ENCODE measurements around the gene ZFR2. TPM values are rescaled to one million over a fixed set of nuclear protein-coding genes. Genes with fewer than 3 reads are reported as not detected.
A peak's percentile ranks its signal among the peaks of the same experiment; 100 is the strongest.

Gene ZFR2
- polyA plus RNA-seq, 1 of the 3 experiments (the other 2 are of a cell fraction): 0.44 TPM

- H3K9me3 ChIP-seq: no peaks in the 10 kb centered on the region
- H3K36me3 ChIP-seq (replicated peaks in 1 of 2; ENCODE audit: control insufficient read depth in 1 of 2, insufficient read depth in 2 of 2, low read length in 1 of 2): no peaks in the 10 kb centered on the region
- no peaks in the 10 kb centered on the region for H3K9me2 ChIP-seq
- peak within 1 kb of the TSS; percentile 46 to 60 for H3K4me3 ChIP-seq (ENCODE audit: low read depth in 2 of 2, low read length in 1 of 2)
- H3K4me2 ChIP-seq: peak within 1 kb of the TSS; percentile 76
- H4K20me1 ChIP-seq (ENCODE audit: insufficient read depth): no peaks in the 10 kb centered on the region
- POLR2A ChIA-PET: interaction anchor here (0.6 to 1.5 kb wide), 8 partner anchors 7 to 118 kb away, joined by 3 to 7 read pairs (median 4); partner anchors contain the start of genes EEF2 and MRPL54
- peak; percentile 95 for DNase-seq
- 0 out of 2 replicates have a peak, but pooled peaks cover 5% of the 10 kb centered on the region for H3K27me3 ChIP-seq (ENCODE audit: insufficient read depth)
- H3K79me2 ChIP-seq (ENCODE audit: insufficient read depth): no peaks in the 10 kb centered on the region
- H2AFZ ChIP-seq (ENCODE audit: low read depth): peak within 1 kb of the TSS; percentile 70; the same call in 1 of the 2 replicates
- H3K9ac ChIP-seq: 0 out of 2 replicates have a peak within 1 kb of the TSS, but pooled peaks have one; percentile 14
- no peak for TF ChIP-seq EP300 (IDR thresholded peaks at IDR 0.05; ENCODE audit: borderline replicate concordance in 1 of 2, low read depth in 1 of 2, low read length in 1 of 2)
- peak; percentile 39; the same call in 1 of the 2 replicates for TF ChIP-seq MXI1 (IDR thresholded peaks at IDR 0.05; ENCODE audit: low read depth, low read length)
- TF ChIP-seq IRF3 (IDR thresholded peaks at IDR 0.05; ENCODE audit: low read depth, low read length): no peak
- TF ChIP-seq ZBTB33 (IDR thresholded peaks at IDR 0.05; ENCODE audit: borderline replicate concordance, low read depth): no peak
- no peak for TF ChIP-seq SMC3 (IDR thresholded peaks at IDR 0.05; ENCODE audit: low read depth, low read length)
- TF ChIP-seq POLR2AphosphoS5 (IDR thresholded peaks at IDR 0.05; ENCODE audit: low read depth, low read length): 0 out of 2 replicates have a peak, but pooled peaks have one; percentile 19
- TF ChIP-seq CHD2 (IDR thresholded peaks at IDR 0.05; ENCODE audit: low read length, partially characterized antibody): peak; percentile 13
- no peak for TF ChIP-seq EZH2phosphoT487 (IDR thresholded peaks at IDR 0.05; ENCODE audit: borderline replicate concordance, low read depth)
- TF ChIP-seq NFIC (IDR thresholded peaks at IDR 0.05; ENCODE audit: borderline replicate concordance): no peak
- WGBS (ENCODE audit: low lambda C conversion rate): 3% methylated on average over 19 of the region's 49 CpGs
- H3K27ac ChIP-seq (ENCODE audit: low read depth in 2 of 2, low read length in 1 of 2): peak within 1 kb of the TSS in 1 of 2 experiments; percentile 73; a peak in 2 of 4 replicates
- CTCF ChIA-PET: interaction anchor here (0.9 to 1.1 kb wide), 3 partner anchors 58 to 120 kb away, joined by 3 to 7 read pairs (median 3); no protein-coding TSS in a partner anchor
- H3F3A ChIP-seq (replicated peaks; ENCODE audit: insufficient read depth): peaks cover 3% of the 10 kb centered on the region
- H3K4me1 ChIP-seq (ENCODE audit: control insufficient read depth in 1 of 2, insufficient read depth in 2 of 2, low read depth in 1 of 2, low read length in 1 of 2): no peaks in the 10 kb centered on the region; a peak in 1 of 4 replicates
Observed at GRCh38 chr19:3880471-3881271, 11.8 kb upstream of the ZFR2 start, which contains the start of gene ATCAY. Gene ATCAY, plus strand, starts transcription at chr19:3880685. Its CDS starts 5,083 bp downstream, at chr19:3885768.

- H2AFZ ChIP-seq (ENCODE audit: low read depth): no peak overlapping the region
- no peak overlapping the region for H3K4me2 ChIP-seq
- peaks cover 3% of the 10 kb centered on the region for H3F3A ChIP-seq (replicated peaks; ENCODE audit: insufficient read depth)
- no peaks in the 10 kb centered on the region for H3K36me3 ChIP-seq (replicated peaks in 1 of 2; ENCODE audit: control insufficient read depth in 1 of 2, insufficient read depth in 2 of 2, low read length in 1 of 2)
- peak; percentile 52 for DNase-seq
- no peaks in the 10 kb centered on the region for H3K9me2 ChIP-seq
- POLR2A ChIA-PET: no interaction called here
- H3K79me2 ChIP-seq (ENCODE audit: insufficient read depth): no peaks in the 10 kb centered on the region
- WGBS (ENCODE audit: low lambda C conversion rate): 64% methylated on average over 10 of the region's 12 CpGs
- no peak overlapping the region for H3K9ac ChIP-seq
- H3K27me3 ChIP-seq (ENCODE audit: insufficient read depth): 0 out of 2 replicates have a peak, but pooled peaks cover 8% of the 10 kb centered on the region
- H3K27ac ChIP-seq (ENCODE audit: low read depth in 2 of 2, low read length in 1 of 2): no peak overlapping the region
- CTCF ChIA-PET: interaction anchor here (1.1 to 1.2 kb wide), 2 partner anchors 9 to 17 kb away, joined by 3 read pairs; no protein-coding TSS in a partner anchor
- H3K4me3 ChIP-seq (ENCODE audit: low read depth in 2 of 2, low read length in 1 of 2): no peak overlapping the region; a peak in 1 of 4 replicates
- no peaks in the 10 kb centered on the region for H3K9me3 ChIP-seq
- H3K4me1 ChIP-seq (ENCODE audit: control insufficient read depth in 1 of 2, insufficient read depth in 2 of 2, low read depth in 1 of 2, low read length in 1 of 2): no peaks in the 10 kb centered on the region; a peak in 1 of 4 replicates
- H4K20me1 ChIP-seq (ENCODE audit: insufficient read depth): no peaks in the 10 kb centered on the region
- TF ChIP-seq CTCF (IDR thresholded peaks at IDR 0.05): peak; percentile 42
- no peak for TF ChIP-seq TCF12 (IDR thresholded peaks at IDR 0.05)
- TF ChIP-seq NRF1 (IDR thresholded peaks at IDR 0.05; ENCODE audit: low read depth, low read length): no peak
- TF ChIP-seq SIN3A (IDR thresholded peaks at IDR 0.05; ENCODE audit: borderline replicate concordance, low read depth, low read length): no peak
- no peak for TF ChIP-seq USF1 (IDR thresholded peaks at IDR 0.05; ENCODE audit: borderline replicate concordance, low read depth)
- TF ChIP-seq YY1 (IDR thresholded peaks at IDR 0.05; ENCODE audit: low read depth): no peak
- TF ChIP-seq NFIC (IDR thresholded peaks at IDR 0.05; ENCODE audit: borderline replicate concordance): no peak
Observed at GRCh38 chr19:3879656-3880055, 10.8 kb upstream of the ZFR2 start.
